Glomerular endothelial cell (primary cell): Measurements from ENCODE around the gene COTL1. TPM values are rescaled to one million over a fixed set of nuclear protein-coding genes. Genes with fewer than 3 reads are reported as not detected.
A peak's percentile ranks its signal among the peaks of the same experiment; 100 is the strongest.

Experiments
- DNase-seq: peaks from one replicate; pipeline ENCODE4 v3.0.0-alpha.2; 2011; ENCODE audit warnings: low read depth, low spot score; ENCODE audit errors: extremely low read depth
- total RNA-seq: library from RNA; depleted of rRNA; stranded (reverse); fragments of >200 nt; gene quantifications from 2 replicates; pipeline ENCODE4 v1.2.3, GENCODE V29; 2015

COTL1 gene, protein sequence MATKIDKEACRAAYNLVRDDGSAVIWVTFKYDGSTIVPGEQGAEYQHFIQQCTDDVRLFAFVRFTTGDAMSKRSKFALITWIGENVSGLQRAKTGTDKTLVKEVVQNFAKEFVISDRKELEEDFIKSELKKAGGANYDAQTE
- 311 and 460 TPM in 2 replicates for total RNA-seq

DNA sequence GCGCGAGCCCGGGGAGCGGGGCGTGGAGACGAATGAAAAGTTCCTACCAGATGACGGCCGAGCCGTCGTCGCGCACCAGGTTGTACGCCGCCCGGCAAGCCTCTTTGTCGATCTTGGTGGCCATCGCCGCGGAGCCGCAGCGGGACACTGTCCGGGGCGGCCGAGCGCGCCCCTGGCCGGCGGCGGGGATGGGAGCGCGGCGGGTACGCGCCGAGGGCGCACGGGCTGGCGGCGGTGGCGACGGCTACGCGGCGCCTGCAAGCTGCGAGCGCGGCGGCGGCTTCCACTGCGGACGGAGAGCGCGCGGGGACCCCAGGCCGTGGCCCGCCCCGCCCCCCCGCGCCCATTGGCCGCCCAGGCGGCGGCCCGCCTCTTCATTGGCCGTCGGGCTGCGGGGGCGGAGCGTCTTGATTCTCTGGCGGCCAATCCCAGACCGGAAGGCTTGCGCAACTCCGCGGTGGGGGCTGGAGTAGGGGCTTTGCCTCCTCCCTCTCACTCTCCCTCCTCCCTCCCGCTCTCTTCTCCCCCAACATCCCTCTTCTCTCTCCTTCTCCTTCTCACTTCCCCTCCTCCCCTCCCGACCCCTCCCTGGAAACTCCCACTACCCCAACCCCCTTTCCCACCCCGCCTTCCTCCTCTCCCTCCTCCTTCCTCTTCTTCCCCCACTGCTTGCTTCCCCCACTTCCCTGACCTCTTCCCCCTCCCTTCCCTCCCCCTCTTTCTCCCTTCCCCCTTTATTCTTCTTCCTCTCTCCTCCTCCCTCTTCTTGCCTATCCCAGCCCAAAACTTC, at the start of gene COTL1:
TSS of gene COTL1 (minus strand) at position 288 of the 790 bp plus-strand sequence. CDS start at position 124, 164 bp downstream.
- DNase-seq = no peak

DNA sequence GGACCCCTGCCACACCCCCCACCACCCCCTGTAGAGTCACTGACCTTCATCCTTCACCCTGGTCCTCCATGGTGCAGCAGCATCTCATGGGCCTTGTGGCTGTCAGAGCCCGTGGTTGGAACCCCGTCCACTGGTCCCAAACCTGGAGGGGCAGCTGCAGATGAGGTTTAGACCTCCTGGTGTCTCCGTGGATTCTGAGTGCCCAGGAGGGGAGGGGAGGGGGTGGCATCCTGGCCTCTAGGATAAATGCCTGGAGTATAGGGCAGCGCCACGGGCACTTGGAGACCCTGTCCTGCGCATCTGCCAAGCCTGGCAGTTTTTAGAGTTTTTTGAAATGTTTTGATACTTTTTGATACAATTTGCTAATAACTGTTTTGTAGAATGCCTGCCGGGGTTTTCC, 48.0 kb upstream of the COTL1 start:
- no peak for DNase-seq

DNA sequence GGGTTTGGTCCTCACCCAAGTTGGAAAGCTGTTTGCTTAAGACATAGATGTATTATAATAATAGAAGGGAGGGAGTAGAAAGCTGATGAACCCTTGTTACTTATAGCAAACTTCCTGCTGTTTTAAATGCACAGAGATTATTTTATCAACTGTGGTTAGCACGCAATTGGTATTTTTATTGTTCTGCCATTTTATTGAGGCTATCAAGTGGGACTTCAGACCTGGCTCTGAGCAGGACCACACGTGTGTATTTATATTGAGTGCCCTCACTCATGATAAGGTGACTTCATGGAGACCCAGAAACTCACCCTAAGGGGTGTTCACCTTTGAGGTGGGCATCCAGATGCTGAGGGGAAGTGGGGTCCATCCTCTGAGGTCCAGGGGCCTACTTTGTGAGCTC, 47.5 kb upstream of the COTL1 start:
- no peak for DNase-seq

DNA sequence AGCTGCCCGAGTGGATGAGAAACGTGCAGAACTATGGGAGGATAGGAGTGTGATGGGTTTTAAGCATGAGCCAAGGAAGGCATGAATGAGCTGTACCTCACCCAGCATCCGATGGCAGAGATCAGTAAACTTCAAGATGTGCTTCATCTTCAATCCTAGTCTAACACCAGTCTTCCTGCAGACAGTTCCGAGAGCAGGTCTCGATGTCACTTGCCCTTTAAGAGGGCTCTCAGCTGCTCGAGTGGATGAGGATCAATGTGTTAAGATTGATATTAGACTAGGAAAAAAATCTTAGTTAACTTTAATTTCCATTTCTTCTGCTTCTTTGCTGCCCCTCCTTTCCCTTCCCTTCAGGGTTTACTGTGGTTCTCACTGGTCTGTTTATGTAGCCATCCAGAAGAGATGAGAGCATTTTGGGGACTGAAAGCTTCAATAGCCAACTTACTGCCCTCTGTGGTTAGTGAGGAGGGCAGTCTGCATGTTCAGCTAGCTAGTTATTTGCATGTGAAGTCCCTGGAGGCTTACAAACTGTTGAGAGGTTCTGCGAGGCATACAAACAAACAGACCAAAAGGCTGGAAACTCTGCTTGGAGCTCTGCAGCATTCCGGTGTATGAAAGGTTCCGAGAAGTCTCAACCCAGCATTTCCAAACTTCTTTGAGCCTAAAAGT, 45.7 kb upstream of the COTL1 start:
- DNase-seq = no peak

DNA sequence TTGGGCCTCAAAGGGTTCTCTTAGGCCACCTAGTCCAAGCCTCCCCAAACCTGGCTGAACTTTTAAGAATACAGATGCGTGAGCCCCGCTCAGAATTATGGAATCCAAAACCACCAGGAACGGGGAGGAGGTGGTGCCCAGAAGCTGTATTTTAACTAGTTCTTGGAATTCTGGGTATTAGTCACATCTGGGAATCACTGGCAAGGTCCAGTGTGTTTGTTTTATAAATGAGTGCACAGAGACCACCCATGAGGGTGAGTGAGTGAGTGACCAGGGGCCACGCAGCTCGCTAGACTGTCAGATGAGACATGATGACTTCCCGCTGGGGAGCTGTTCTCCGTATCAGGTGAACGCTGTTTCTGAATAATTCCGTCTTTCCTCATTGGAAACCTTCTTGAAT, 44.6 kb upstream of the COTL1 start:
- DNase-seq = no peak

DNA sequence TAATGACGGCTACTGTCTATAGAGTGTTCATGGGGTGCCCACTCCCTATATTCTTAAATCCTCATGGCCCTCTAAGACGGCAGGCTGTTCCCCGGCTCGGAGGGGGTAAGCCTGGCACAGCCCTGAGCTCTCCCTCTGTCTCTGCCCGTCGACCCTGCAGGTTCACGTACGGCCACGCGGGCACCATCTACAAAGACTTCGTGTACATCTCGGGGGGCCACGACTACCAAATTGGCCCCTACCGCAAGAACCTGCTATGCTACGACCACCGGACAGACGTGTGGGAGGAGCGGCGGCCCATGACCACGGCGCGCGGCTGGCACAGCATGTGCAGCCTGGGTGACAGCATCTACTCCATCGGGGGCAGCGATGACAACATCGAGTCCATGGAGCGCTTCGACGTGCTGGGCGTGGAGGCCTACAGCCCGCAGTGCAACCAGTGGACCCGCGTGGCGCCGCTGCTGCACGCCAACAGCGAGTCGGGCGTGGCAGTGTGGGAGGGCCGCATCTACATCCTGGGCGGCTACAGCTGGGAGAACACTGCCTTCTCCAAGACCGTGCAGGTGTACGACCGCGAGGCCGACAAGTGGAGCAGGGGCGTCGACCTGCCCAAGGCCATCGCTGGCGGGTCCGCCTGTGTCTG, 43.7 kb upstream of the COTL1 start:
- no peak for DNase-seq

DNA sequence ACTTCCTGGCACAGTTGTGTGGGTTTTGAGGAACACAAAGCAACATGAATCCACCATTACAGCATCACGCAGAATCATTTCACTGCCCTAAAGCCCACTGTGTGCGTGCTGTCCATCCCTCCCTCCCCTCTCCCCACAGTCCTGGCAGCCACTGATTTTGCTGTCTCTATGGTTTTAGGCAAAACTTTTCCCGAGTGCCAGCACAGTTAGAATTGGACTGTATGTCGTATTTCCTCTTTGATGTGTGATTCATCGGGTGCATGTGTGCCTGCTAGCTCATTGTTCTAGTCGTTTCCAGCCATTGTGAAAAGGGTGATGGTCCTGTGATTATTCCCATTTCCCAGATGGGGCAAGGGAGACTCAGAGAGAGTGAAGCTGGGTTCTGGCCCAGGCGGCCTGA, 43.1 kb upstream of the COTL1 start:
- DNase-seq = peak; percentile 75

DNA sequence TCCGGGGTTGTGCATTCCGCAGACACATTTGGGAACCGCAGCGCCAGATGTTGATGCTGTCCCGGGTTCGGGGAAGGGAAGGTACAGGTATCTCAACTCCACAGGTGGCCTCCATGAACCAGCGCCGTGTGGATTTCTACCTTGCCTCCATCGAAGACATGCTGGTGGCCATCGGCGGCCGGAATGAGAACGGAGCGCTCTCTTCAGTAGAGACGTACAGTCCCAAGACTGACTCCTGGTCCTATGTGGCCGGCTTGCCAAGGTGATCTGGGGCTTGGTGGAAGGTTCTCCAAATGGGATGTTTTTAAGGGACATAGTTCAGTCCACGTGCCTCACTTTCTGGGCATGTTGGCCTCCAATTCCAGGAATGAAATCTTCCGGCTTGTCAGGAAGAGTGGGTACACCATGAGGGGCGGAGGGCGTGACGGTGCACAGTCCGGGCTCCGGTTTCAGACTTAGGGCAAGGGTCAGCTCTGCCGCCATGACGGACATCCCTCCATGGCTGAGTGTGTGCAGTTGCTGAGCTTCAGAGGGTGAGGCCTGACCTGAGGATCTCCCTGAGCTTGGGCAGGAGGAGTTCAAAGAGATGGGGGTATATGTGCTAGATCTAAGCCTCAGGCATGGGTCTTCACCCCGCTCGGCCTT, 41.9 kb upstream of the COTL1 start:
- no peak for DNase-seq

DNA sequence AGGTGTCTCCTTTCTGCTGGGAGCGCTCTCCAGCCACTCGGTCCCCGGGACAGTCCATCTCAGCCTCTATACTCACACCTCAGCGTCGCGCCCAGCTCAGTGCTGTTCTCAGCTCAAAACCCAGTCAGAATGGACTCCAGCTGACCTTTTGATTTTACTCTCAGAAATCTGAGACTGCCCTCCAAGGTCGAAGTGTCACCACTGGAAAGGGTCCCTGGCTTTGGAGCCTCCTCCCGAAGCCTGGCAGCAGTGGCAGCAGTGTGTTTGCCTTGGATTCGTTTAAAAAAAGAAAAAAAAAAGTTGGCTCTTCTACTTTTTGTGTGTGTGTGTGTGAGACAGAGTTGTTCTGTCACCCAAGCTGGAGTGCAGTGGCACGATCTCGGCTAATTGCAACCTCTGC, 40.8 kb upstream of the COTL1 start:
- DNase-seq = no peak

DNA sequence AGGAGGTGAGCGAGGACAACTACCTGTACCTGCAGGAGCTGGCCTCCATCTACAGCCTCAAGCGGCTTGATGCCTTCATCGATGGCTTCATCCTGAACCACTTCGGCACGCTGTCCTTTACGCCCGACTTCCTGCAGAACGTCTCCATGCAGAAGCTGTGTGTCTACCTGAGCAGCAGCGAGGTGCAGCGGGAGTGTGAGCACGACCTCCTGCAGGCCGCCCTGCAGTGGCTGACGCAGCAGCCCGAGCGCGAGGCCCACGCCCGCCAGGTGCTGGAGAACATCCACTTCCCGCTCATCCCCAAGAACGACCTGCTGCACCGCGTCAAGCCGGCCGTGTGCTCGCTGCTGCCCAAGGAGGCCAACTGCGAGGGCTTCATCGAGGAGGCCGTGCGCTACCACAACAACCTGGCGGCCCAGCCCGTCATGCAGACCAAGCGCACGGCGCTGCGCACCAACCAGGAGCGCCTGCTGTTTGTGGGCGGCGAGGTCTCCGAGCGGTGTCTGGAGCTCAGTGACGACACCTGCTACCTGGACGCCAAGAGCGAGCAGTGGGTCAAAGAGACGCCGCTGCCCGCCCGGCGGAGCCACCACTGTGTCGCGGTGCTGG, 39.5 kb upstream of the COTL1 start:
- no peak for DNase-seq

DNA sequence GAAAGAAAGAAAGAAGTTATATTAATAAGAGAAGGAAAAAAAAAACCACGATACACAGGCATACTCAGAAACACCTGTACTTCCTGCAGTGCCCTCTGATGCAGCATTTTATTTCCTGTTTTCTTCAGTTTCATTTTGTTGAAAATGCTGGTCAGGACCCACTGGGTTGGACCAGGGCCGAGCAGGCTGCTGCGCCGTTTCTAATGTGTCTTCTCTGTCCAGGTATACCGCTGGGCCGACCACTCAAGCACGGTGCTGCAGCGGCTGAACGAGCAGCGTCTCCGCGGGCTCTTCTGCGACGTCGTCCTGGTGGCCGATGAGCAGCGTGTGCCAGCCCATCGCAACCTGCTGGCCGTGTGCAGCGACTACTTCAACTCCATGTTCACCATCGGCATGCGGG, 38.8 kb upstream of the COTL1 start:
- DNase-seq = no peak

DNA sequence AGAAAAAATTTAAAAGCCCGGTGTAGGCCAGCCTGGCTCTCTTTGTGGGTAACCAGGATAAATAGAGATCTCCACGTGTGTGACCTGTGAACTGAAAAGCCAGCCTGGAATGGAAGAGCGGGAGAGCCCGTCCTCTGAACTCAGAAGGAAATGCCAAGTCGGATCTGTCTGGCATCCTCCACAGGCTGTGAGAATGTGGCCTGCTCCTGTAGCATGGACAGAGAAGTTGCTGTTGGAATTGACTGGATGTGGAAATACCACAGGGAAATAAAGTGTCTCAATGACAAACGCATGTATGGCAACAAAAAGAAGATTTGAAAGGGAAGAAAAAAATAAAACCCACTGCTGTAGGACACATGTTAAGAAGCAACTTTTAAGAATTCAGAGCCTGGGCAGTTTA, 37.1 kb upstream of the COTL1 start:
- DNase-seq = no peak

DNA sequence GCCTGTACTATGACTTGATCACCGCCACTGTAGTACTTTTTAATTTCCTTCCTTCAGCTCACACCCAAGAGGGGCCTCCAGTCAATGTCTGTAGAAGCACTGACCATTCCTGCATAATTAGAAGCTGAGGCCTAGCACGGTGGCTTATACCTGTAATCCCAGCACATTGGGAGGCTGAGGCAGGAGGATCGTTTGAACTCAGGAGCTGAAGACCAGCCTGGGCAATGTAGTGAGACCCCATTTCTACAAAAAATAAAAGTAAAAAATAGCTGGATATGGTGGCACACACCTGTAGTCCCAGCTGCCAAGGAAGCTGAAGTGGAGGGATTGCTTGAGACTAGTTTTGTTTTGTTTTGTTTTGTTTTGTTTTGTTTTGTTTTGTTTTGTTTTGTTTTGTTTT, 36.4 kb upstream of the COTL1 start:
- DNase-seq = no peak

DNA sequence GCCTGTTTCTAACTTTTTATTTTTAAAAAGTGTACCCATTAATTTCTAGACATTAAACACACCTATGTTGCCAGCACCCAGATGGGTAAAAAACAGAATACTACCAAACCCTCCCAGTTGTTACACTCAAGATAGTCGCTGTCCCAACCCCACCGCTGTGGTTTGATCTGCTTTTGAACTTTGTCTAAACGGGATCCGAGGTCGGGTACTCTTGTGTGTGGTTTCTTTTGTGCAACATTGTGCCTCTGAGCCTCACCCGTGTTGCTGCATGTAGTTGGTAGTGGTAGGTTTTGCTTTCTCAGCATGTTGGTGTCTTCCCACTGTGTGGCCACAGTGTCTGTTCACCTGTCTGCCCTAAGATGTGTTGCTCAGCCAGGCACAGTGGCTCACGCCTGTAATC, 34.7 kb upstream of the COTL1 start:
- no peak for DNase-seq

DNA sequence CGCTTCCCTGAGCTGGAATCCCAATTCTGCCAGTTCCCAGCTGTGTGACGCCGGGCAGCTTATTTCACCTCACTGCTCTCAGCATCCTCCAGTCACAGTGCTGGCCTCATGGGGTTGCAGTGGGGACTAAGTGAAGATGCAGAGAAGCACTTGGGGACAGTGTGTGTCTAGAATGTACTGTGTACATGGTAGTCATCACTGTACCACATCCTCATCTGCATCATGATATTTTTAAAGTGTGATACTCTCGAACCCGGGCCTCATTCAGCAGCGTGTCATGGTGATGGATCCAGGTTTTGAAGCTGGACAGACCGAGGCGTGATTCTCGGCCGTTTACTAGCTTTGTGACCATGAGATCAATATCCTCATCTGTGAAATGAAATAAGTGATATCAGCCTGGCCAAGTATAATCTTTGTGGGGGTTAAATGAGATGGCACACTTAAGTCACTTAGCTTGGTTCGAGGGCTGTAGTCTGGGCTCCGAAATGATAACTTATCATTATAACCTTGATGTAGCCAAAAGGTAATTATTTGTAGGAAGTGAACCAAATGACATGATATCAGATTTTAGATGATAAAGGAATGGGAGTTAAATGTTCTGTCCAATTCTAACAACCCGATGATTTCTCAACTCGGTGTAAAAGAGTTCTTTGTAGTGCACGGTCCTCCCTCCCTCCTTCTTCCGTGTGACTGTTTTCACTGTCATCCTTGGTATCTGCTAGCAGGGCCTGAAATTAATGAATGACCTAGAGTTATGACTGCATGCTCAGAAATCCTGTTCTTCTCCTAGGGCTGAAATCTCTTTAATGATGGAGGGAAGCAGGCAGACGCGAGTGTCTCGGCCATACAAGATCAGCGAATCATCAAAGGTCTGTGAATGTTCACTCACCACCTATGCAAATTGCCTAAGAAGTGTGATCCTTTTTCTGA, 32.4 kb upstream of the COTL1 start:
- no peak for DNase-seq

DNA sequence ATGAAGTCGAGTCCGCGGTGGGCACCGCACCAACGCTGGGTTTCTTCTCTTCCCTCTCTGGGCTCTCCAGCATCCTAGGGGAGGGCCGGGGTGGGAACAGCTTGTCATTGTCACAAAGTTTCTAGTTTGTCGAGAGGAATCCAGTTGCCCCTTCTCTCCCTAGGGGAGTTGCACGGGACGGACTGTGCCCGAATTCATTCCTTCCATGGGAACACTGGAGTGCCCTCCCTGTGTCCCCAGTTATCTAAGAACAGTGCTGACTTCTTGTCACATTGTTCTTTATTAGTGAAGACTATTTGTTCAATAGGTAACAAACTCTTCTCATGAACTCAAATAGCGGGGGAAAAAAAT, 31.6 kb upstream of the COTL1 start:
- DNase-seq = no peak

DNA sequence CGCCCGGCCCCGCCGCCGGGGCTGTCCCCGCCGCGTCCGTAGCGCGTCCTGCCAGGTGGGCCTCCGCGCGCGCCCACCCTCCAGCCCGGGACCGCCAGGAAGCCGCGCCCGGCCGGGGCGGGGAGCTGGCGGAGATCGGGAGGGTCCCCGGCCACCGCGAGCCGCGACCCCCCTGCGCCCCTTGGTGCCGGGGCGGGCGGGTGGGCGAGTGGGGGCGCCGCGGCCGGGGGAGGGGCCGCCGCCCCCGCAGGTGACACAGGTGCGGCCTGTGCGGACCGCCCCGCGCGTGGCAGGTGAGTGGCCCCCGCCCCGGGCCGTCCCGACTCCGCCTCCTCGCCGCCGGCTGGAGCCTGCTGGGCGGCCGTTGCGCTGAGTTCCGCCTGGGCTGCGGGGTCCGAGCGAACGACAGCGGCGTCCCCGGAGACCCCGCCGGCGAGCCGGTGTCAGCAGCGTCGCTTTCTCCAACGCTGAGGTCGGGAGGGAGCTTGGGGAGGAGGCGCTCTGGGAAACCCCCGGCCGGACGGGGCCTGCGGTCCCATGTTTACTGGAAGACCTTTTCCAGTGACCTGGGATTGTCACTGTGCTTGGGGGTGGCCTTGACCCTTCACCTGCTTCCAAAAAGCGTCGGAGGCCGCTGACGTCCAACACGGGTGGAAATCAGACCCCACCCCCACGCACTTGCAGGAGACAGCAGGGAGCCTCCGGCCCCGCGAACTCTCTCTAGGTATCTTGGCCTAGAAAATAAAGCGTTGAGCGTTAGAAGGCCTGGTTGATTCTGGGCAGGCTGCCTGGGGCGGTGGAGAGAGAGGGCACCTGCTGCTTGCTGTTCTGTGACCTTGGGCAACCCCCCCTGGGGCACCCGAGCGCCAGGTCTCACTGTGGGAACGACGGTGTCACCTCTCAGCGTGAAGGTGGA, 31.0 kb upstream of the COTL1 start:
- no peak for DNase-seq

DNA sequence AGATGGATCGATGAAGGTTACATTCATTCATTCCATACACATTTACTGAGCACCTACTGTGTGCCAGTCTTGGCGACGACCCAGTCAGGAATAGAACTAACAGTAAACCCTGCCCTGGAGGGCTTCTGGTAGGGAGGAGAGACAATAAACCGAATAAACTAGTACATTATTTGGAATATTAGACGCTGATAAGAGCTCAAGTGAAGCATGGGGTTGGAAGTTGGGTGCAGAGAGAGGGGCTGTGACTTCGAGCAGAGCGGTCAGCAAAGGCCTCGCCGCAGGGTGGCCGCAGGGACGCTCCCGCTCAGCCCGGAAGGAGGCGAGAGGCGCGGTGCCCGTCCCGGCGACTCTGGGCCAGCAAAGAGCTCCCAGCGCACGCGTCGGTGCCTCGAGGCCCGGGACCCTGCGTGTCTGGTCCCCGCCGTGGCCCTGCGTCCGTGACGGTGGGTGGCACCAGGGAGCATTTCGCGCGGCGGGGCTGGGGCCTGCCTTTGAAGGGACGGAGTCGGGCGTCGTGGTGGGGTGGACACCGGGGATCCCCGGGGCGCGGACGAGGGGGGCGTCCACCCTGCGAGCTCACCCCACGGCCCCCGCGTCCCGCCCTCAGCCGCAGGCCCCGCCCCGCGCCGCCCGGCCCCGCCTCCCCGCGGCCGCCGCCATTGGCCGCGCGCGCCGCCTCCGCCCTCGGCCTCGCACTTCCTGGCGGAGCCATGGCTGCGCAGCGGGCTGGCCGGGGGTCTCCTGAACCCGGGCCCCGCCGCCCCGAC, 30.1 kb upstream of the COTL1 start, which contains the start of gene KLHL36:
TSS of gene KLHL36 (plus strand) at position 684 of the 767 bp plus-strand sequence. CDS start 2,357 bp downstream, outside the sequence.
- DNase-seq = no peak
